Ectodermal cell (in vitro differentiated cells): ENCODE results near the gene PYCR2.
"Not testable (repeated sequence)": the region's sequence is repeated elsewhere in the genome, so short reads cannot be mapped to it uniquely, and the experiment has no call there.

Source experiments
- H3K27ac ChIP-seq: 2 replicates; pipeline ENCODE4 v1.7.0; 2013; ENCODE audit warnings: mild to moderate bottlenecking, low read depth, low read length; ENCODE audit not compliant: insufficient read depth, poor library complexity, severe bottlenecking
- H3K27me3 ChIP-seq: 2 replicates; pipeline ENCODE4 v1.7.0; 2013; ENCODE audit warnings: mild to moderate bottlenecking, low read length; ENCODE audit not compliant: insufficient read depth, control insufficient read depth, poor library complexity, severe bottlenecking
- H3K36me3 ChIP-seq: one replicate; pipeline ENCODE4 v1.7.0; 2013; ENCODE audit warnings: low read length; ENCODE audit not compliant: control insufficient read depth, insufficient read depth
- H3K4me1 ChIP-seq: one replicate; pipeline ENCODE4 v1.7.0; 2013; ENCODE audit warnings: low read length; ENCODE audit not compliant: control insufficient read depth, insufficient read depth
- H3K4me3 ChIP-seq: 2 replicates; pipeline ENCODE4 v1.7.0; 2013; ENCODE audit warnings: low read depth, low read length, control low read depth; ENCODE audit not compliant: insufficient read depth
- H3K9me3 ChIP-seq: 2 replicates; pipeline ENCODE4 v1.7.0; 2013; ENCODE audit warnings: mild to moderate bottlenecking, low read length, moderate library complexity; ENCODE audit not compliant: control insufficient read depth
- WGBS, 2 experiments: methylation state at CpG; one replicate each; pipeline ENCODE4 v1.1.7; 2013; ENCODE audit warnings: missing lambda C conversion rate in 2 of 2; 5-methylcytosine and 5-hydroxymethylcytosine counted together

Gene PYCR2

GRCh38 chr1:225892307-225892706 lies 31.7 kb downstream of the PYCR2 start:
- no peaks in the 10 kb centered on the region for H3K9me3 ChIP-seq
- no peaks in the 10 kb centered on the region for H3K36me3 ChIP-seq
- H3K27me3 ChIP-seq: peaks cover 21% of the 10 kb centered on the region
- H3K27ac ChIP-seq: no peak overlapping the region
- 93 to 95% methylated on average over 5 of the region's 6 CpGs for WGBS, 2 experiments
- H3K4me3 ChIP-seq: no peak overlapping the region
- H3K4me1 ChIP-seq: no peaks in the 10 kb centered on the region

GRCh38 chr1:225891229-225891972 lies 32.6 kb downstream of the PYCR2 start:
- H3K27ac ChIP-seq: no peak overlapping the region
- no peaks in the 10 kb centered on the region for H3K4me1 ChIP-seq
- H3K27me3 ChIP-seq: peaks cover 30% of the 10 kb centered on the region
- no peak overlapping the region for H3K4me3 ChIP-seq
- H3K36me3 ChIP-seq: no peaks in the 10 kb centered on the region
- WGBS, 2 experiments: 93 to 95% methylated on average over 14 of the region's 14 CpGs
- H3K9me3 ChIP-seq: no peaks in the 10 kb centered on the region

GRCh38 chr1:225890346-225891228 lies 33.5 kb downstream of the PYCR2 start:
- Histone ChIP-seq H3K36me3 (no peaks in the 10 kb centered on the region), H3K4me1 (no peaks in the 10 kb centered on the region), H3K9me3 (no peaks in the 10 kb centered on the region), H3K4me3 (no peak overlapping the region), H3K27ac (no peak overlapping the region), H3K27me3 (peaks cover 34% of the 10 kb centered on the region)
- WGBS, 2 experiments: 68 to 76% methylated on average over 6 of the region's 6 CpGs

- Histone ChIP-seq H3K36me3 (no peaks in the 10 kb centered on the region), H3K27me3 (peaks cover 40% of the 10 kb centered on the region), H3K27ac (no peak overlapping the region), H3K9me3 (no peaks in the 10 kb centered on the region), H3K4me3 (no peak overlapping the region), H3K4me1 (no peaks in the 10 kb centered on the region)
- 80 to 85% methylated on average over 5 of the region's 5 CpGs for WGBS, 2 experiments
Measured at GRCh38 chr1:225889743-225890142, 34.3 kb downstream of the PYCR2 start.

- no peaks in the 10 kb centered on the region for H3K9me3 ChIP-seq
- H3K4me3 ChIP-seq: no peak within 1 kb of the TSS
- H3K36me3 ChIP-seq: no peaks in the 10 kb centered on the region
- peaks cover 47% of the 10 kb centered on the region for H3K27me3 ChIP-seq
- 63 to 67% methylated on average over 11 of the region's 11 CpGs for WGBS, 2 experiments
- H3K4me1 ChIP-seq: no peaks in the 10 kb centered on the region
- no peak within 1 kb of the TSS for H3K27ac ChIP-seq
Measured at GRCh38 chr1:225888898-225889601, 35.0 kb downstream of the PYCR2 start, which contains the start of gene LEFTY1. TSS of gene LEFTY1 (minus strand) at chr1:225889146. CDS start at chr1:225889066, 80 bp downstream.

DNA sequence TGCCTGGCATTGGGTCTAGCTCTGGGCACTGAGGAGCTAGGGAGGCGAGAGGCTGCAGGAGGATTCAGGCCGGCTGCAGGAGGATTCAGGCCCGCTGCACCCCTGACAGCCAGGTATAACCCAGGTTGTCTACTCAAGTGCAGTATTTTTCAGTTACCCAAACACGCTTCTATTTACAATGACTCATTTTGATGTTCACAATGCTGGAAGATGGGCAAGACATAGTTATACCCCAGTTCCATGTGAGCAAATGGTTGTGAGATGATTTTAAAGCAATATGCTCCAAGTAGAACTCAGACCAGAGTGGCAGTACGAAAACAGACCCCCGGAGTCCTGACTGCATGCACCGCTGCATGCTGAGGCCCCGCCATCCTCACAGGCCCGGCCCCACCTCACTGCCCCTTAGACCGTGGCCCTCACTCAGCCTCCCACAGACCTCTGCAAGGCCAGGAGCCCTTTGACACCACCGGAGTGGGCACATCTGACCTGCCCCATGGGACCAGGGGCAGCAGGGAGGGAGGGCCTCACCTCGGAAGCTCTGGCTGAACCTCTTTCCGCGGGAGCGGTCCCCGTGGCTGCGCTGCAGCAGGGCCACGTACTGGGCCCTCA lies 35.7 kb downstream of the PYCR2 start:
- Histone ChIP-seq H3K27ac (no peak overlapping the region), H3K4me1 (no peaks in the 10 kb centered on the region), H3K27me3 (peaks cover 53% of the 10 kb centered on the region), H3K36me3 (no peaks in the 10 kb centered on the region), H3K4me3 (no peak overlapping the region), H3K9me3 (no peaks in the 10 kb centered on the region)
- 76% methylated on average over 18 of the region's 18 CpGs for WGBS, 2 experiments

- H3K4me3 ChIP-seq, H3K9me3 ChIP-seq, H3K36me3 ChIP-seq, H3K27ac ChIP-seq, H3K4me1 ChIP-seq: not testable (repeated sequence)
- 8 to 12% methylated on average over 41 to 43 of the region's 56 CpGs for WGBS, 2 experiments
- H3K27me3 ChIP-seq: peaks cover 60% of the 10 kb centered on the region
Measured at GRCh38 chr1:225887554-225888288, 36.3 kb downstream of the PYCR2 start.

GRCh38 chr1:225887030-225887314 lies 37.1 kb downstream of the PYCR2 start:
- no peaks in the 10 kb centered on the region for H3K36me3 ChIP-seq
- 90 to 91% methylated on average over 7 of the region's 7 CpGs for WGBS, 2 experiments
- H3K27me3 ChIP-seq: peaks cover 68% of the 10 kb centered on the region
- no peaks in the 10 kb centered on the region for H3K4me1 ChIP-seq
- H3K27ac ChIP-seq: no peak overlapping the region
- no peak overlapping the region for H3K4me3 ChIP-seq
- no peaks in the 10 kb centered on the region for H3K9me3 ChIP-seq

DNA sequence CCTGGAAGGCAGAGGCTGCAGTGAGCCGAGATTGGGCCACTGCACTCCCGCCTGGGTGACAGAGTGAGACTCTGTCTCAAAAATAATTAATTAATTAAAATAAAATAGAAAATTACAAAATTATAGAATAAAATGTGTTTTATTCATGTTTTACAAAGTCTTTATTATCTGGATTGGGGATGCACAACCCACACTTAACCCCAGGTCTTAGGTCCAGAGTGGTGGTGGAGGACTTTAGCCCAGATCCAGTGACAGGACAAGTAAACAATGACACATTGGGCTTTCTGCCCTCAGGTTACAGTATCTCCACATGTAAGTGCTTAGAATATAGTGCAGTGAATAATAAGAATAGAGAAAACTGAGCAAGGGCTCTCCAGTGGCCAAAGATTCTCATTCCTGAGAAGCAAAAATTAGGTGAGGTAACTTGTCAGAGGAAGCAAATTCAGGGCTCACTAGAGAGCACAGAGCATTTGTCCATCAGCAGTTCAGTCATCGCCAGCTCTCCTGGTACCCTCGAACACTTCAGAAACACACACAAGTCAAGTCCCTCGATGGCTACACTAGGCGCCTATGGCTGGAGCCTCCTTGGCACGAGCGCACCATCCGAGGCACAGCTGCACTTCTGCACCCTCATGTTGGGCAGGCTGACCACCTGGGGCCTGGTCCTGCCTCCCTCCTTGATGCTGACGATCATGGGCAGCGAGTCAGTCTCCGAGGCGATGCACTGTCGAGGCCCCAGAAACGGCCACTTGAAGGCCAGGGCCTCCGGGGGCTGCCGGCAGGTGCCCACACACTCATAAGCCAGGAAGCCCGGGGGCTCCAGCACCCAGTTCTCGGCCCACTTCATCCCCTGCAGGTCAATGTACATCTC lies 37.7 kb downstream of the PYCR2 start:
- 92 to 94% methylated on average over 17 to 18 of the region's 19 CpGs for whole genome bisulfite sequencing, 2 experiments

More for the DNA sequence above, 37.7 kb downstream of the PYCR2 start:
- Histone ChIP-seq H3K4me1 (peaks cover 1% of the 10 kb centered on the region), H3K27me3 (peaks cover 73% of the 10 kb centered on the region), H3K27ac (no peak overlapping the region), H3K4me3 (no peak overlapping the region), H3K36me3 (no peaks in the 10 kb centered on the region), H3K9me3 (no peaks in the 10 kb centered on the region)
